Activated CD8-positive, alpha-beta memory T cell treated with anti-CD3 and anti-CD28 coated beads, Interleukin-2, amount 50 U/mL, for 24 hours (primary cell): Measurements from ENCODE around the gene AFMID.
"Not testable (repeated sequence)": the region's sequence is repeated elsewhere in the genome, so short reads cannot be mapped to it uniquely, and the experiment has no call there.

Source experiments
- DNase-seq: peaks from one replicate; pipeline ENCODE4 v3.0.0-alpha.2; 2020; ENCODE audit errors: extremely low read depth

The AFMID gene

GRCh38 chr17:78223765-78224164, 36.6 kb downstream of the AFMID start:
- DNase-seq, result no peak

- no peak for DNase-seq
These were observed 37.3 kb downstream of the AFMID start for GRCh38 chr17:78224231-78225087.

GRCh38 chr17:78225088-78225865, 38.1 kb downstream of the AFMID start:
- no peak for DNase-seq

- DNase-seq, result no peak
These were observed 39.0 kb downstream of the AFMID start for GRCh38 chr17:78226055-78226758.

DNA sequence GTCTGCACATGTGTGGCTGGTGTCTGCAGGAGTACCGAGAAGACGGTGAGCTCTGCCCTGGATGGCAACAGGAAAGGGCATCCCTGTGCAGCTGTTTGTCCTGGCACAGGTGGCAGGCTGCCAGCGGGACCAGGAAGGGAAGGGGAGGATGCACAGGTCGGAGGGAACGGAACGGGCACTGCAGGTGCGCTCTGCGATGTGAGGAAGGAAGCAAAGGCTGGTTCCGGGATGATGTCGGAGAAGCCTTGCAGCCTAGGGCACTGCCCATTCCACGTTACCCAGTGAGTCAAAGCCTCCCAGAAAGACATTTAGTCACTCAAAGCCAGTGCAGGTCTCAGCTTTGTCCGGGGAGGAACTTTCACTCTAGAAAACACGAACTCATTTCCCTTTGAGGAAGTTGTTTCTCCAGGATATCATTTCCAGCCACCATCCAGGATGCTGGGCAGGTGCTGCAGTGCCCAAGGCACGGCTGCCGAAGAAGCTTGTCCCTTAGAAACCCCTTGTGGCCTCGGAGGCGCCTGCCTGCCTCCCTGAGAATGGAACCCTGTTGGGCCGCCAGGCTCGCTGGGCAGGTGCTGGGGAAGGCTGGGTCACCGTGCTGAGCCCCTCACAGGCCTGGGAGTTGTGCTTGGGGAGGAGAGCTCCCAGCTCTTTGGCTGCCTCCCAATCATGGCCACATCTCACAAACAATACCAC, 39.7 kb downstream of the AFMID start:
- DNase-seq, result no peak

- DNase-seq, result no peak
These were observed 40.3 kb downstream of the AFMID start for GRCh38 chr17:78227455-78227916.

GRCh38 chr17:78228176-78228575, 41.0 kb downstream of the AFMID start:
- no peak for DNase-seq

DNA sequence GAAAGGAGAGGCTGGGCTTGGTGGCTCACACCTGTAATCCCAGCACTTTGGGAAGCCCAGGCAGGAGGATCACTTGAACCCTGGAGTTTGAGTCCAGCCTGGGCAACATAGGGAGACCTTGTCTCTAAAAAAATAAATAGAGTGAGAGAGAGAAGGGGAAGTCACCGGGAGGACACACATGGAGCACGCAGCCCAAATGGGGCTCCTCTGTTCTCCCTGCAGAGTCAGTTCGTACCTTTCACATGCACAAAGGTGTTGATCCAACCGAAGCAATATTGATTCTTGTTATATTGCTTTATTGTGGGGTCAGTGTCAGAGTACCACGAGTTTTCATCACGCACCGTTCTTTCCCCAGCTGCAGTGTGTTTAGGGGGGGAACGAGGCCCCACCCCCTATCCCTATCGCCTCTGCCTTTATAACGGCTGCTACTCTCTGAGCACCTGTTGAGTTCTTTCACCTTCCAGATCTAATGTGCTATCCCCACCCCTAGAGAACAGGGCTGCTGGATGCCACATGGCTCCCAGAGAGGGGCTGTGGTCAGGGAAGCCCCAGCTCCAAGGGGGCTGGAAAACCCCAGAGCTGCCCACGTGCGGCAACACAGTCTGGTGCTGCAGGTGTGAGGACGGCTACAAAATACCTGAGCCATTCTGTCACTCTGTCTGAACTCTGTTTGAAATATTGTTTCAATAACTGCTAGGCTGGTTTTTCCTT, 43.2 kb downstream of the AFMID start:
- DNase-seq, result no peak

DNA sequence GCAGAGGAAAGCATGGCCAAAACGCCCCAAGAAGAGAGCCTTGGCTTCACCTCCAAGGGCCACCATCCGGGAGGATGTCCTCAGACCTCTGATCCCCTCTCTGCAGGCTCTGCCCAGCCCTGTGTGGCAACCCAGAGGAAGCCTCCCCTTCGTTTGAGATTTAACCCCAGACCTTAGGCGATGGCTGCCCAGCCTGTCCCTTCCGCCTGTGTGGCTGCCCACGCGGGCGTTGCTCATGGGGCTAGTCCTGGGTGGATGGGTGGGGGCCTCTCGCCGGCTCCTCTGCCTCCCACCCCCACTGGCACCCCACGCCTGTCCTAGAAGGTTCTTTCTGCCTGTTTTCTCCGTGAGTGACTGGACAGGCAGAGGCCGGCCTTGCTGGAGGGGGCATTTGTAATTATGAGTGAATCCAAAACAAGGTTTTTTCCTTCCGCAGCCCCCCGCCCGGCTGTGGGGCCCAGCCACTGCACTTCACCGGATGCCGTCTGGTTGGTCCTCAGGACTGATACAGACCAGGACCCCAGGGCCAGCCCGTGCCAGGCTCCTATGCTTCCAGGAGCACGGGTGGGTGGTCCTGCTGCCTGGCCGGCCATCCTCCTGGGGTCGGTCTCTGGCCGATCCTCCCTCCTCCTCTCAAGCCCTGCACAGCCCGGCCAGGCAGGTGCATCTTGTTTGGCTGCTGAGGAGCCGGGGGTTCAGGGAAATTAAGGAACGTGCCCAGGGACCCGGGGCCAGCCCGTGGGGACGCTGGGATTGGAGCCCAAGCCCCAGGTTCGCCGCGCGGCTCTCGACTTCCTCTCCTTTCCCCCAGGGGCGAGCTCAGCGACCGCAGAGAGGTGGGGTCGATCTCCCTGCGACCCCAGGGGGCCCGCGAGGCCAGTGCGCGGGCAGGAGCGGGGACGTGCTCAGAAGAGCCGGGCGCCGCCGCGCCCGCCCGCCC, 44.1 kb downstream of the AFMID start, which contains the start of gene TMEM235:
TSS of gene TMEM235 (plus strand) at position 636 of the 940 bp plus-strand sequence. CDS start 393 bp downstream, outside the sequence.
- no peak for DNase-seq

DNA sequence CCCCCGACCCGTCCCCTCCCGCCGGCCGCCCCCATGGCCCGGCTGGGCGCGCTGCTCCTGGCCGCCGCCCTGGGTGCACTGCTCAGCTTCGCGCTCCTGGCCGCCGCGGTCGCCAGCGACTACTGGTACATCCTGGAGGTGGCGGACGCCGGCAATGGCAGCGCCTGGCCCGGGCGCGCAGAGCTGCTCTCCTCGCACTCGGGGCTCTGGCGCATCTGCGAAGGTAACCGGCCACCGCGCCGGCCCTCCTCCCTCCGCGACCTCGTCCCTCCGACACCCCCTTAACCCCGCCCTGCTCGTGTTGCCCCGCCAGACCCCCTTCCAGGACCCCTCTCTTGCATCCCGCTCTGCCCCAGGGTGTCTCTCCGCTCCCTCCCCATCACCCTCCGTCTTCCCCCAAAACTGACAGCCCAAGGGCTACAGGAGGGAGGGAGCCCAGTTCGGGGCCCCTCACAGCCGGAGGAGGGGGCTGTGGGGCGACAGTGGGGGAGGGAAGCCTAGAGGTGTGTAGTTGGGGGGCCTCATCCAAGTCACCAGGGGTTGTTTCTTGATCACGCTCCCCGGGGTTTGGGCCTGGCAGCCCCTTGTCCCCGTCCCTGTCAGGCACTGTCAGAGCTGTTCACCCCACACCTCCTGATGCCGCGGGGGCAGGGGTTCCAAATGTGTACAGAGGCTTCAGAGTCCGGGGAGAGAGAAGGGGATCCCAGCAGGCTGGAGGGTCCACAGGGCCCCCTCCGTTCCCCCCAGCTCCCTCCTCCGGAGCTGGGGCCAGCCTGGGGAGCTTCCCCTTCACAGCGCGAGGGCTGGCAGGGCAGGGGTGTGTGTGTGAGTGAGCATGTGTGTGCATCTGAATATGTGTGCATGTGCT, 45.1 kb downstream of the AFMID start:
- DNase-seq, result no peak

- no peak for DNase-seq
These were observed 45.7 kb downstream of the AFMID start for GRCh38 chr17:78232859-78233173.

GRCh38 chr17:78233678-78234077, 46.5 kb downstream of the AFMID start:
- DNase-seq, result no peak

GRCh38 chr17:78234261-78234865, 47.2 kb downstream of the AFMID start:
- no peak for DNase-seq

- not testable (repeated sequence) for DNase-seq
These were observed 47.9 kb downstream of the AFMID start for GRCh38 chr17:78235022-78235421.

DNA sequence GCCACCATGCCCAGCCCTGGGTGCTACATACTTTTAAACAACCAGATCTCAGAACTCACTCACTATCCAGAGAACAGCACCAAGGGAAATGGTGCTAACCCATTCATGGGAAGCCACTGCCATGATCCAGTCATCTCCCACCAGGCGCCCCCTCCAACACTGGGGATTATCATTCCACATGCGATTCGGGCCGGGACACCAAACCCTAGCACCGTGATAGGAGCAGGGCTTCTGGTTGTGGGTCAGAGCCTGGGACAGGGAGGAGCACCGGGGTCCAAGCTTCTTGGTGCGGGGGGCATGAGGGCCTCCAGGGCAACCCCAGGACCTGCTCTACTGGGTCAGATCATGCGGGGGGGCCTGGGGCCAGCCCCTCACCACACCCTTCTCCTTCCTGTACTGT, 48.7 kb downstream of the AFMID start:
- DNase-seq, result no peak

DNA sequence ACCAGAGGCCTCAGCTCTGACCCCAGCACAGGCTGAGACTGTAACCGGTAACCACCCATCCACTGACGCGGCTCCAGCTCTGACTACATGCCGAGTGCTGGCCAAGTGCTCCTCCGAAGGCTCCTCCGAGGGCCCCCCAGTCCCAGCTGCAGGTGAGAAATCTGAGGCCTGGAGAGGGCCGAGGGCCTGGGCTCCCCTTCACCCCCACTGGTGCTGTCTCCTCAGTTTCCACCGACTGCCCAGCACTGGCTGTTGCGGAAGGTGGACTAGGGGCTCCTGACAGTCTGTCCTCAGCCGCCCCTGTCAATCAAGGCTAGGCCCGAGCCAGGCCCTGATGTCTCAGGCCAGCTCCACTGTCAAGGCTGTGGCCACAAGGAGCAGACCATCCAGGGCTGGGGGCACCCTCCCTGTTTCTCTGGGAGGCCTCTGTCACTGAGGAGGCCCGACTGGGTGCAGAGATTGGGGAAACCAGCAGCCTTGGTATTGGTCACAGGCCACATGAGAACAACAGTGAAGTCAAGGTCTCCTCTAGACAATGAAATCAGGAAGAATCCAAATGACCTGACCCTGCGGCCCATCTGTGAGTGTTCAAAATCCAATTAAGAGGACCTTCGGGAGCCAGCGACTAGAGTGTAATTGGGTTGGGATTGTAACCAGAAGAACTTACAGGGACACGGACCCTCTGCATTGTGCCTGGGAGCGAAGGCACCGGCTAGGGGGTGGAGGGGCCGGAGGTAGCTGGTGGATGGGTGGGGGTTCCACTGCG, 49.4 kb downstream of the AFMID start:
- DNase-seq, result no peak

DNA sequence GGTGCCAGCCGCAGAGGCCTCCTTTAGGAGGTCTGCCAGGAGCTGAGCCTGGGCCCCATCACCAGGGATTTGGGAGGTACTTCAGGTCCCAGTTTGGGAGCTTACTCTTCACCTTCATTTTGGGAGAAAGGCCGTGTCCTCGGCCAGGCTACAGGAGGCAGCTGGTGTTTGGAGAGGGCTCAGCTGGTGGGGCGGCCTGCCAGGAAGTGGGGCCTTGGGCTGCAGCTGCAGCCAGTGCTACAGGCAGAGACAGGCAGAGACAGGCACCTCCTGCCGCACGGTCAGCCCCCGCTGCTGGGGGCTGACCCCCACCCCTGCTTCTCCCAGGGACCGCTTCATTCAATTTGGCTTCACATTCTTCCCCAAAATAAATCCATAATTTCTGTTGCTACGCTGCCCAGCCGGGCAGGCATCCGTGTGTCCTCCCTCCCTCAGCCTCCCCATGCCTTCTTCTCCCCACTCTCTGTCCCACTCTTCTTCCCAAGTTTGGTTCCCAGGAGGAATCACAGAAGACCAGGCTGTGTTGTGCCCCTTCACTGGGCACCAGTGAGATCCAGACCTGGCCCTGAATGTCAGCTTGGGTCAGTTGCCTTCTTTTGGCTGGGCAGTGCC, 50.3 kb downstream of the AFMID start:
- DNase-seq, result no peak
